IMR-90 (cell line): Measurements from ENCODE around the gene KCNE2.

Experiments used
- CEBPB ChIP-seq: IDR thresholded peaks from 2 replicates; pipeline ENCODE4 v1.6.1; 2012; ENCODE audit warnings: low read depth, low read length, improper control_type of control experiment
- CTCF ChIP-seq: conservative IDR thresholded peaks from 2 replicates; pipeline ENCODE4 v1.5.1; 2012; ENCODE audit warnings: mild to moderate bottlenecking, low read depth, low read length, improper control_type of control experiment
- MAFK ChIP-seq: IDR thresholded peaks from 2 replicates; pipeline ENCODE4 v1.6.1; 2012; ENCODE audit warnings: low read depth, low read length, improper control_type of control experiment
- MAZ ChIP-seq: IDR thresholded peaks from 2 replicates; pipeline ENCODE4 v1.6.1; 2012; ENCODE audit warnings: low read depth, mild to moderate bottlenecking, low read length, improper control_type of control experiment, moderate library complexity, borderline replicate concordance
- MXI1 ChIP-seq: IDR thresholded peaks from 2 replicates; pipeline ENCODE4 v1.6.1; 2012; ENCODE audit warnings: low read depth, mild to moderate bottlenecking, low read length, moderate library complexity, borderline replicate concordance
- POLR2A ChIP-seq: IDR thresholded peaks from 2 replicates; pipeline ENCODE4 v1.6.1; 2012; ENCODE audit warnings: mild to moderate bottlenecking, low read depth, low read length
- RAD21 ChIP-seq: IDR thresholded peaks from 2 replicates; pipeline ENCODE4 v1.6.1; 2012; ENCODE audit warnings: low read length, improper control_type of control experiment

- TF ChIP-seq CTCF, result no peak
- no peak for TF ChIP-seq POLR2A
- TF ChIP-seq RAD21, result no peak
- TF ChIP-seq MAFK, result no peak
- no peak for TF ChIP-seq MXI1
- no peak for TF ChIP-seq CEBPB
- no peak for TF ChIP-seq MAZ
Measured at GRCh38 chr21:34360488-34361241, 3.1 kb upstream of the KCNE2 start.
